ENCODE measurements around the gene NR2C2AP. TPM values are rescaled to one million over a fixed set of nuclear protein-coding genes. Genes with fewer than 3 reads are reported as not detected.
A peak's percentile ranks its signal among the peaks of the same experiment; 100 is the strongest.

NR2C2AP gene
- total RNA-seq, 1 donor from 2014 or later: 37.1 TPM

DNA sequence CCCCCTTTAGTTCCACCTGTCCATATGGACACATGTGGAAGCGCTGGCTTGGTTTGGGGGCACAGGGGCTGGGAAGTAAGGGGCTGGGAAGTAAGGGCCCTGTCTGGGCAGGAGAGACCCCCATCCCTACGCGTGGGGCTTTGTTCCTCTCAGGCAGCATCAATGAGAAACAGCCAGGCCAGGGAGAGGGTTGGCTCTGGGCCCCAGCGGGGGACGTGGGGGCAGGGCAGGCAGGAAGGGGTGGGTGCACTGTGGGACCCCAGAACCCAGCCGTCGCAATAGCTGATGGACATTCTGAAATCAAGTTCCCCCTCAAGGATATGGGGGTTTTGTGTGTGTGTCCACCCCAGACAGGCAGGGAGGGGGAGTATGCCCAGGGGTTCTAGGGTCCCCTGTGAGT is 9.7 kb upstream of the NR2C2AP start:
- TF ChIP-seq, protein P1, sequence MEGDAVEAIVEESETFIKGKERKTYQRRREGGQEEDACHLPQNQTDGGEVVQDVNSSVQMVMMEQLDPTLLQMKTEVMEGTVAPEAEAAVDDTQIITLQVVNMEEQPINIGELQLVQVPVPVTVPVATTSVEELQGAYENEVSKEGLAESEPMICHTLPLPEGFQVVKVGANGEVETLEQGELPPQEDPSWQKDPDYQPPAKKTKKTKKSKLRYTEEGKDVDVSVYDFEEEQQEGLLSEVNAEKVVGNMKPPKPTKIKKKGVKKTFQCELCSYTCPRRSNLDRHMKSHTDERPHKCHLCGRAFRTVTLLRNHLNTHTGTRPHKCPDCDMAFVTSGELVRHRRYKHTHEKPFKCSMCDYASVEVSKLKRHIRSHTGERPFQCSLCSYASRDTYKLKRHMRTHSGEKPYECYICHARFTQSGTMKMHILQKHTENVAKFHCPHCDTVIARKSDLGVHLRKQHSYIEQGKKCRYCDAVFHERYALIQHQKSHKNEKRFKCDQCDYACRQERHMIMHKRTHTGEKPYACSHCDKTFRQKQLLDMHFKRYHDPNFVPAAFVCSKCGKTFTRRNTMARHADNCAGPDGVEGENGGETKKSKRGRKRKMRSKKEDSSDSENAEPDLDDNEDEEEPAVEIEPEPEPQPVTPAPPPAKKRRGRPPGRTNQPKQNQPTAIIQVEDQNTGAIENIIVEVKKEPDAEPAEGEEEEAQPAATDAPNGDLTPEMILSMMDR (IDR thresholded peaks at IDR 0.05): no peak
- intact Hi-C loops (cut with micrococcal nuclease): no loop called here
- POLR2A ChIA-PET: no interaction called here
- Mint-ChIP-seq H3K36me3 (ENCODE audit: low read depth) (no peaks in the 10 kb centered on the region), H3K4me1 (peaks cover under 1% of the 10 kb centered on the region), H3K4me3 (no peak overlapping the region), H3K27me3 (peaks cover 57% of the 10 kb centered on the region), H3K9me3 (peaks cover 5% of the 10 kb centered on the region), H3K27ac (no peak overlapping the region)
- CTCF ChIA-PET: no interaction called here
- no peak for ATAC-seq (ENCODE audit: low read depth)
- no peak for DNase-seq

DNA sequence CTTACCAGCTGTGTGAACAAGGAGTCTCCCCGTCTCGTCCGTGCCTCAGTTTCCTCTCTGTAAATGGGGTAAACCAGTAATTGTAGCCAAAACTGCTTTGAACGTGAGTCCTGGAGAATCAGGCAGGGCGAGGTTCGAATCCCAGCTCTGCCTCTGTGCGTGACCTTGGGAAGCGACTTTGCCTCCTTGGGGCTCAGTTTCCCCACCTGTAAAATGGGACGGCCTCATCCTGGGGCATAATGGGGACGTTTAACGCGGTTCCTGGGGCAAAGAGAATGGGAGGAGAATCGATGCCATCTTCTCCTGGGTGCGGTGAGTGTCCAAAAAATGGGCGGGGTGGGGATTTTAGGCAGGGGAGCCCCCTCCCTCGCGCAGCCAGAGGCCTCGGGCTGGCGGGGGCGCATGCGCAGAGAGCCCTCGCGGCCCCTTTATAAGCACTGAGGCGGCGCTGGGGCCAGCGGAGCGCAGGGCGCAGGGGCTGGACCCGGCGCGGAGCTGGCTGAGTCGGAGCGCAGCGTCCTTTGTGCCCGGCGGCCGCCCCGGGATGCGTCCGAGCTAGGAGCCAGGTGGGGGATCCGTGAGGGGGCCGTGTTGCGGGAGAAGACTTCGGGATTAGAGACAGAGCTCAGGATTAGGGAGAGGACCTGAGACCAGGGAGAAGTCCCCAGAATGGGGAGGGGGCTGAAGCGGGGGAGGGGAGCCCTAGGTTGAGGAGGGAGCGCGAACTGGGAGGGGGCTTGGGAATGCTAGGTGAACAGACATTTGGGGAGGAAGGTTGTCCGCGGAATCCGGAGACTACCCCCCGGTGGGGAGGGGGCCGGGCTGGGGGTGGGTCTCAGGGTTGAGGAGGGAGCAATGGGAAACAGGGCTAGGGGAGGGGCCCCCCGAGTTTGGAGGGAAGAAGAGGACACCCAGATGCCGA is 8.5 kb upstream of the NR2C2AP start, which contains the start of gene NCAN:
TSS of gene NCAN (plus strand) at position 460 of the 922 bp plus-strand sequence. CDS start 4,996 bp downstream, outside the sequence.
- POLR2A ChIA-PET: no interaction called here
- H3K36me3 Mint-ChIP-seq (ENCODE audit: low read depth): no peaks in the 10 kb centered on the region
- H3K4me3 Mint-ChIP-seq: no peak within 1 kb of the TSS
- H3K27ac Mint-ChIP-seq: no peak within 1 kb of the TSS
- peaks cover 6% of the 10 kb centered on the region for H3K9me3 Mint-ChIP-seq
- H3K4me1 Mint-ChIP-seq: peaks cover 12% of the 10 kb centered on the region
- TF ChIP-seq, protein P1 (IDR thresholded peaks at IDR 0.05): no peak
- peaks cover 48% of the 10 kb centered on the region for H3K27me3 Mint-ChIP-seq
- DNase-seq (no peak), ATAC-seq (ENCODE audit: low read depth) (no peak)
- intact Hi-C loops (cut with micrococcal nuclease): no loop called here
- CTCF ChIA-PET: no interaction called here

DNA sequence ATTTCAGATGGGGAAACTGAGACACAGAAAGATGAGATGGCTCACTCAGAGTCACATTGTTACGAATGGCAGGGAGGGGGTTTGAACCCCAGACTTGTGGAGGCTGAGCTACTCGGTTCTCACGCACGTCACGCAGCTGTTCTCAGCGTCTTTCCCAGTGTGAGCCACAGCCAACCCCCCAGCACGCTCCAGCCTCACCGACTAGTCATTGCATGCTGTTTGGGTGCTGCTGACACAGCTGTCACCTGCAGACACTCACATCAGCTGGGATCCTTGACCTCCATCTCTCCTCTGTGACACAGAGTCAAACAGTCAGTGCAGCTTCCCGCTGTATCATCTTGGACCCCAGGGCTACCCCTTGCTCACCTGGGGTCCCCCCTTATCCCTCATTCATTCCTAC is 6.2 kb upstream of the NR2C2AP start:
- Mint-ChIP-seq H3K36me3 (ENCODE audit: low read depth) (no peaks in the 10 kb centered on the region), H3K27ac (no peak overlapping the region), H3K27me3 (peaks cover 33% of the 10 kb centered on the region), H3K4me1 (peaks cover 14% of the 10 kb centered on the region), H3K9me3 (peaks cover 6% of the 10 kb centered on the region), H3K4me3 (no peak overlapping the region)
- POLR2A ChIA-PET: interaction anchor here (0.6 kb wide), 1 partner anchor 930 kb away, joined by 8 read pairs; no protein-coding TSS in a partner anchor
- no peak for ATAC-seq (ENCODE audit: low read depth)
- TF ChIP-seq, protein P1 (IDR thresholded peaks at IDR 0.05): no peak
- DNase-seq: no peak
- CTCF ChIA-PET: no interaction called here
- intact Hi-C loops (cut with micrococcal nuclease): no loop called here

DNA sequence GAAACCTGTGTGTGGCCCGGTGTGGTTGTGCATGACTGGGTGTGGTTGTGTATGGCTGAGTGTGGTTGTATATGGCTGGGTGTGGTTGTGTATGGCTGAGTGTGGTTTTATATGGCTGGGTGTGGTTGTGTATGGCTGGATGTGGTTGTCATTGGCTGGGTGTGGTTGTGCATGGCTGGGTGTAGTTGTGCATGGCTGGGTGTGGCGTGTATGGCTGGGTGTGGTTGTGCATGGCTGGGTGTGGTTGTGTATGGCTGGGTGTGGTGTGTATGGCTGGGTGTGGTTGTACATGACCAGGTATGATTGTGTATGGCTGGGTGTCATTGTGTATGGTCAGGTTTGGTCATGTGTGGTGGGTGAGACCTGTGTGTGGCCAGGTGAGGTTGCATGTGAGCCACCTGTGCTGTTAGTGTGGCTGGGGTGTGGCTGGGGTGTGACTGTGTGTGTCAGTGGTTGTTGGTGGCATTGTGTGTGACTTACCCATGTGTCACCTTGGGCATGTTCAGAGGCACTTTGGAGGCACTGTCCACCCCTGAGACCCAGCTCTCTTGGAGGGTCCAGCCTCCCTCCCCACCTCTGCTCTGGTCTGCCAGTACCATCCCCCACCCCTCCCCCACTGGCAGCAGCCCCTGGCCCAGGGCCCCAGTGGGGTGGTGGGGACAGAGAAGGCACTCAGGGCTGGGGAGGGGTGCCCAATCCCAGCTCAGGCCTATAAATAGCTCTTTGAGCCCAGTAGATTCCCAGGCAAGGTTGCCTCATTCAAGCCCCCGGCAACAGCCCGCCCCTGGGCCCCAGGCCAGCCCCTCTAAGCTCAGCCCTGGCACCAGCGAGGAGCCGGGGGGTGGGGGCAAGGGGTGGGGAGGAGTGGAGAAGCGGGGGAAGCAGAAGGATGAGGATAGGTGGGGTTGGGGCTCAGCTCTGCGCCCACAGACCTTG is 4.7 kb upstream of the NR2C2AP start:
- peaks cover 4% of the 10 kb centered on the region for H3K36me3 Mint-ChIP-seq (ENCODE audit: low read depth)
- peaks cover 21% of the 10 kb centered on the region for H3K27me3 Mint-ChIP-seq
- ATAC-seq (ENCODE audit: low read depth) (no peak), DNase-seq (no peak)
- CTCF ChIA-PET: no interaction called here
- H3K9me3 Mint-ChIP-seq: peaks cover 6% of the 10 kb centered on the region
- POLR2A ChIA-PET: interaction anchor here (0.6 kb wide), 1 partner anchor 219 kb away, joined by 3 read pairs; no protein-coding TSS in a partner anchor
- H3K4me1 Mint-ChIP-seq: peaks cover 23% of the 10 kb centered on the region
- H3K27ac Mint-ChIP-seq: no peak overlapping the region
- intact Hi-C loops (cut with micrococcal nuclease): no loop called here
- H3K4me3 Mint-ChIP-seq: peak overlapping the region; percentile 11
- TF ChIP-seq, protein P1 (IDR thresholded peaks at IDR 0.05): no peak
